Measurements from ENCODE around the gene GJB5.

GJB5 gene

GRCh38 chr1:34794790-34795180 lies 39.9 kb downstream of the GJB5 start:
- no peak for DNase-seq (ENCODE audit: low read depth in 2 of 2)

- DNase-seq (ENCODE audit: low read depth in 2 of 2) = no peak
Observed at GRCh38 chr1:34795916-34796315, 41.1 kb downstream of the GJB5 start.

GRCh38 chr1:34796990-34797389 lies 42.1 kb downstream of the GJB5 start:
- no peak for DNase-seq (ENCODE audit: low read depth in 2 of 2)

DNA sequence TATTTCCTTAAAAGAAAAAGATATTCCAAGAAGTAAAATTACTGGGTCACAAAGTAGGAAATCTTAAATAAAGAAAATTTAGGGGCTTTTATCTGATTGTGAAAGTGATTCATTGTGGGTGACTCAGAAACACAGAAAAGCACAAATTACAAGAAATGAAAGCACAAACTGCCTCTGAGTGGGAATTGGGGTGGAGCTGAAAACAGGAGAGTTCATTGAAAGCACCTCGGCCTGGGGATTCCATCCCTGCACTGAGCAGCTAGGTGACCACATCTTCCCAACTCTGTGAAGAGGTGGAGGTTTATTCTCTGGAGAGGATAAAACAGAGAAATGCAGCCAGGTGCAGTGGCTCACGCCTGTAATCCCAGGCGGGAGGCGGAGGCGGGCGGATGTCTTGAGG lies 45.4 kb downstream of the GJB5 start:
- DNase-seq (ENCODE audit: low read depth in 2 of 2) = no peak

- DNase-seq (ENCODE audit: low read depth in 2 of 2) = no peak
Observed at GRCh38 chr1:34803770-34804169, 48.9 kb downstream of the GJB5 start.

- no peak for DNase-seq (ENCODE audit: low read depth in 2 of 2)
Observed at GRCh38 chr1:34806396-34806795, 51.5 kb downstream of the GJB5 start.
